Uterus (tissue), 4 donors: Measurements from ENCODE around the gene CEP72. TPM values are rescaled to one million over a fixed set of nuclear protein-coding genes. Genes with fewer than 3 reads are reported as not detected.

Experiments used
- DNase-seq, 2 donors: peaks; one replicate each; pipeline ENCODE4 v3.0.0-alpha.2; 2019 to 2020
- H3K27ac ChIP-seq, 2 donors: fragments of 200-600 bp; sonication (generic); 1 replicate in 1 of 2; 2 replicates in 1 of 2; pipeline ENCODE4 v1.5.1; 2016 to 2018
- H3K27me3 ChIP-seq, 2 donors: fragments of 200-600 bp; sonication (generic); one replicate each; pipeline ENCODE4 v1.5.1; 2018 to 2019; ENCODE audit warnings: control low read depth in 1 of 2
- H3K36me3 ChIP-seq, 2 donors: fragments of 200-600 bp; sonication (generic); one replicate each; pipeline ENCODE4 v1.5.1; 2019; ENCODE audit warnings: control low read depth in 1 of 2
- H3K4me1 ChIP-seq, 2 donors: fragments of 200-600 bp; sonication (generic); one replicate each; pipeline ENCODE4 v1.5.1; 2018 to 2019; ENCODE audit warnings: control low read depth in 1 of 2
- H3K4me3 ChIP-seq, 2 donors: fragments of 200-600 bp; sonication (generic); 1 replicate in 1 of 2; 2 replicates in 1 of 2; pipeline ENCODE4 v1.5.1; 2018 to 2019; ENCODE audit warnings: mild to moderate bottlenecking in 1 of 2
- H3K9me3 ChIP-seq, 2 donors: fragments of 200-600 bp; sonication (generic); one replicate each; pipeline ENCODE4 v1.5.1; 2019; ENCODE audit warnings: control low read depth in 1 of 2
- POLR2A ChIP-seq, 2 donors: fragments of 450-650 bp; IDR thresholded peaks; one replicate each; pipeline ENCODE4 v1.6.1; 2016; ENCODE audit warnings: antibody characterized with exemption in 2 of 2, mild to moderate bottlenecking in 1 of 2, moderate library complexity in 1 of 2
- intact Hi-C: fragments of 100-400 bp; cut with DNase I; formaldehyde crosslinking; loops from one replicate; pipeline ENCODE4 v1.15.1; 2023; ENCODE audit warnings: low total_unique reads
- total RNA-seq, 4 donors: library from RNA; depleted of rRNA in 3 of 4; stranded (reverse); fragments of >200 nt in 3 of 4; gene quantifications; one replicate each; pipeline versions ENCODE4 v1.1.0 to v1.2.4, GENCODE V29; 2014 to 2023
- TF ChIP-seq, protein P1 (sequence below), 4 experiments: fragments of 200-600 bp in 2 of 4; fragments of 450-650 bp in 2 of 4; sonication (generic) in 2 of 4; IDR thresholded peaks; one replicate each; pipeline ENCODE4 v1.5.1; 2016 to 2019; ENCODE audit warnings: antibody characterized with exemption in 4 of 4, mild to moderate bottlenecking in 2 of 4, moderate library complexity in 1 of 4
- donor health status: DM: yes; HTN: yes; CAD: no.

The CEP72 gene
- total RNA-seq, 4 donors from 2014 or later, result 0.26 to 11.9 (median 4.9) TPM

GRCh38 chr5:597871-598563 is 14.1 kb upstream of the CEP72 start:
- H3K27me3 ChIP-seq, result no peaks in the 10 kb centered on the region

GRCh38 chr5:598564-598890 is 13.6 kb upstream of the CEP72 start:
- Histone ChIP-seq H3K36me3 (no peaks in the 10 kb centered on the region), H3K9me3 (no peaks in the 10 kb centered on the region), H3K4me3 (no peak overlapping the region), H3K4me1 (no peaks in the 10 kb centered on the region), H3K27me3 (no peaks in the 10 kb centered on the region), H3K27ac (no peak overlapping the region)
- no peak for TF ChIP-seq POLR2A (IDR thresholded peaks at IDR 0.05)
- TF ChIP-seq, protein P1, sequence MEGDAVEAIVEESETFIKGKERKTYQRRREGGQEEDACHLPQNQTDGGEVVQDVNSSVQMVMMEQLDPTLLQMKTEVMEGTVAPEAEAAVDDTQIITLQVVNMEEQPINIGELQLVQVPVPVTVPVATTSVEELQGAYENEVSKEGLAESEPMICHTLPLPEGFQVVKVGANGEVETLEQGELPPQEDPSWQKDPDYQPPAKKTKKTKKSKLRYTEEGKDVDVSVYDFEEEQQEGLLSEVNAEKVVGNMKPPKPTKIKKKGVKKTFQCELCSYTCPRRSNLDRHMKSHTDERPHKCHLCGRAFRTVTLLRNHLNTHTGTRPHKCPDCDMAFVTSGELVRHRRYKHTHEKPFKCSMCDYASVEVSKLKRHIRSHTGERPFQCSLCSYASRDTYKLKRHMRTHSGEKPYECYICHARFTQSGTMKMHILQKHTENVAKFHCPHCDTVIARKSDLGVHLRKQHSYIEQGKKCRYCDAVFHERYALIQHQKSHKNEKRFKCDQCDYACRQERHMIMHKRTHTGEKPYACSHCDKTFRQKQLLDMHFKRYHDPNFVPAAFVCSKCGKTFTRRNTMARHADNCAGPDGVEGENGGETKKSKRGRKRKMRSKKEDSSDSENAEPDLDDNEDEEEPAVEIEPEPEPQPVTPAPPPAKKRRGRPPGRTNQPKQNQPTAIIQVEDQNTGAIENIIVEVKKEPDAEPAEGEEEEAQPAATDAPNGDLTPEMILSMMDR (IDR thresholded peaks at IDR 0.05), result no peak
- no peak for DNase-seq
- intact Hi-C loops, result no loop called here

More at GRCh38 chr5:597871-598563, 14.1 kb upstream of the CEP72 start:
- no peak for DNase-seq
- Histone ChIP-seq H3K9me3 (no peaks in the 10 kb centered on the region), H3K4me1 (no peaks in the 10 kb centered on the region), H3K27ac (no peak overlapping the region), H3K36me3 (no peaks in the 10 kb centered on the region), H3K4me3 (no peak overlapping the region)
- intact Hi-C loops, result no loop called here
- TF ChIP-seq, protein P1 (IDR thresholded peaks at IDR 0.05), result no peak
- no peak for TF ChIP-seq POLR2A (IDR thresholded peaks at IDR 0.05)

DNA sequence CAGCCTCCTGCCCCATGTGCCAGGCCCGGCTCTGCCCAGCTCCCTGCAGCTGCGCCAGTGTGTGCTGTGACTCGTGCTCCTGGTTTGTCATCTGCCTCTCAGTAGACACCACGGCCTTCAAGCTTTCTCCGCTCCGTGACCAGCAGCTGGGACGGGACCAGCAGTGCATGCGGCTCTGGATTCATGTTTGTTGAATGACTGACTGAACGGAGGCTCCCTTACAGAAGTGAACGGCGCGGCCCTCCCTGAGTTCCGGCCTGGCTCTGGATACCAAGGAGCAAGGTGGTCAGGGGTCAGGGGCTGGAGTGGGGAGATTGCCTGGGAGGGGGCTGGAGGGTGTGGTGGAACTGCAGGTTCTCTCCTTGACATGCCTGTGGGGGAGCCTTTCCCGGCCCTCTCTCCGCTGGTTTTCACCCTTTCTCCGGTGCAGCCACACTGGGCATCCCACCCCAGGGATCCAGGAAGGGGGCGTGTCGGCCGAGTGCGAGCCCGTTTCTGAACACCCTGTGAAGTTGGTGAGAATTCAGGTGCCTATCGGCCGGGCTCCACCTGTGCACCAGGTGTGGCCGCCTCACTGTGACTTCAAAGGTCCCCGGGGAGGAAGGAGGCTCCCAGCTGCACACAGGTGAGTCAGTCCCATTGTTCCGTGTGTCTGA is 11.1 kb upstream of the CEP72 start:
- intact Hi-C loops, result no loop called here
- Histone ChIP-seq H3K9me3 (no peaks in the 10 kb centered on the region), H3K4me3 (no peak overlapping the region), H3K27me3 (no peaks in the 10 kb centered on the region), H3K27ac (no peak overlapping the region), H3K36me3 (no peaks in the 10 kb centered on the region), H3K4me1 (no peaks in the 10 kb centered on the region)
- no peak for DNase-seq
- TF ChIP-seq, protein P1 (IDR thresholded peaks at IDR 0.05), result no peak
- no peak for TF ChIP-seq POLR2A (IDR thresholded peaks at IDR 0.05)

- no peak for DNase-seq
- Histone ChIP-seq H3K27me3 (no peaks in the 10 kb centered on the region), H3K9me3 (no peaks in the 10 kb centered on the region), H3K4me3 (no peak overlapping the region), H3K27ac (no peak overlapping the region), H3K4me1 (no peaks in the 10 kb centered on the region), H3K36me3 (no peaks in the 10 kb centered on the region)
- intact Hi-C loops, result no loop called here
- no peak for TF ChIP-seq POLR2A (IDR thresholded peaks at IDR 0.05)
- TF ChIP-seq, protein P1 (IDR thresholded peaks at IDR 0.05), result no peak
These were observed 10.2 kb upstream of the CEP72 start for GRCh38 chr5:601771-602465.

DNA sequence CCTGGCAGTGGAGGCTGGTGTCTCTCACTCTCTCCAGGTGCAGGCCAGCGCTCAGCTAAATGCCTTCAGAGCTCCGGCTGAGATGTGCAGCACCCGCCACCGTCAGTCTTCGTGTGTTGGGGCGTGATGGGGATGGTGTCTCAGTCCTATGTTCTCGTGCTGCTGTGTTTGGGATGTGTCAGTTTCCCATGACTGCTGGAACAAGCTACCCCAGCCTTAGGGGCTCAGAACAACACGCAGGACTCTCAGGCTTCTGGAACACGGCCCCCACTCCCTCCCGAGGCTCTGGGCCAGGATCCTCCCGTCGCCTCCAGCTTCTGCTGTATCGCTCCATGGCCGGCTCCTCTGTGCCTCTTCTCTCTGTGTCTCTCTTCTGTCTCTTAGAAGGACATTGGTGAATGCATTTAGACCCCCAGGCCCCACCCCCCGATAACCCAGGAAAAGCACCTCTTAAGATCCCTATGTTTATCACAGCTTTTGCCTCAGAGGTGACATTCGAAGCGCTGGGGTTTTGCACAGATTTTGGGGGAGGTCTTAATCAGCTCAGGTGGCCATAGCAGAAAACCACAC is 9.6 kb upstream of the CEP72 start:
- intact Hi-C loops, result no loop called here
- H3K36me3 ChIP-seq, result no peaks in the 10 kb centered on the region

More for the DNA sequence above, 9.6 kb upstream of the CEP72 start:
- DNase-seq, result peak in 1 of 2 donors; percentile 6
- no peak overlapping the region for H3K4me3 ChIP-seq
- no peak overlapping the region for H3K27ac ChIP-seq
- H3K27me3 ChIP-seq, result no peaks in the 10 kb centered on the region
- no peaks in the 10 kb centered on the region for H3K4me1 ChIP-seq
- H3K9me3 ChIP-seq, result no peaks in the 10 kb centered on the region
- TF ChIP-seq, protein P1 (IDR thresholded peaks at IDR 0.05), result no peak
- no peak for TF ChIP-seq POLR2A (IDR thresholded peaks at IDR 0.05)
